Naive thymus-derived CD4-positive, alpha-beta T cell (primary cell): Measurements from ENCODE around the gene POU2AF3. TPM values are rescaled to one million over a fixed set of nuclear protein-coding genes. Genes with fewer than 3 reads are reported as not detected.

Experiments used
- ATAC-seq: fragments of 150-1000 bp; cut with Tn5 transposase; 2 replicates; pipeline ENCODE4 v1.10.0; 2021; ENCODE audit warnings: mild to moderate bottlenecking, moderate library complexity
- CTCF ChIA-PET: fragments of 350-600 bp; sonication (Branson Sonifier 250); formaldehyde crosslinking; loops from one replicate; lab custom pipeline; 2021; ENCODE audit warnings: antibody characterized with exemption; lab: Charles Lee
- POLR2A ChIA-PET: fragments of 350-600 bp; sonication (Branson Sonifier 250); formaldehyde crosslinking; loops from one replicate; lab custom pipeline; 2021; ENCODE audit warnings: antibody characterized with exemption, inconsistent platforms; lab: Charles Lee
- DNase-seq, 9 donors: peaks; one replicate each; pipeline versions ENCODE4 v3.0.0 to v3.0.0-alpha.2; 2020 to 2022; ENCODE audit warnings: mixed read lengths in 1 of 9
- H3K27ac ChIP-seq: one replicate; pipeline ENCODE4 v1.7.0; 2013; ENCODE audit warnings: mild to moderate bottlenecking, low read depth, low read length, moderate library complexity
- H3K27me3 ChIP-seq, 2 donors: one replicate each; pipeline ENCODE4 v1.7.0; 2013; ENCODE audit warnings: low read length in 2 of 2, mild to moderate bottlenecking in 2 of 2, moderate library complexity in 2 of 2; ENCODE audit not compliant: control insufficient read depth in 2 of 2, insufficient read depth in 2 of 2
- H3K36me3 ChIP-seq, 3 experiments: 1 replicate in 2 of 3; 2 replicates in 1 of 3; pipeline ENCODE4 v1.7.0; 2013; ENCODE audit warnings: low read length in 3 of 3, mild to moderate bottlenecking in 3 of 3, moderate library complexity in 1 of 3; ENCODE audit not compliant: insufficient read depth in 3 of 3, control insufficient read depth in 2 of 3
- H3K4me1 ChIP-seq, 2 donors: one replicate each; pipeline ENCODE4 v1.7.0; 2013; ENCODE audit warnings: low read length in 2 of 2, mild to moderate bottlenecking in 2 of 2, moderate library complexity in 1 of 2; ENCODE audit not compliant: control insufficient read depth in 2 of 2, insufficient read depth in 2 of 2
- H3K4me3 ChIP-seq: 2 replicates; pipeline ENCODE4 v1.7.0; 2013; ENCODE audit warnings: mild to moderate bottlenecking, low read length
- H3K9me3 ChIP-seq, 3 experiments: 1 replicate in 2 of 3; 2 replicates in 1 of 3; pipeline ENCODE4 v1.7.0; 2013; ENCODE audit warnings: low read length in 3 of 3; ENCODE audit not compliant: control insufficient read depth in 2 of 3
- H3K27ac Mint-ChIP-seq, 9 donors: one replicate each; pipeline ENCODE4 v1.8.0; 2020 to 2022; ENCODE audit warnings: mixed read lengths in 9 of 9, mild to moderate bottlenecking in 8 of 9, moderate library complexity in 5 of 9, inconsistent platforms in 2 of 9
- H3K27me3 Mint-ChIP-seq, 5 donors: one replicate each; pipeline ENCODE4 v1.8.0; 2021 to 2022; ENCODE audit warnings: mixed read lengths in 5 of 5, mild to moderate bottlenecking in 1 of 5
- H3K36me3 Mint-ChIP-seq, 5 donors: one replicate each; pipeline ENCODE4 v1.8.0; 2020 to 2022; ENCODE audit warnings: mixed read lengths in 5 of 5, mild to moderate bottlenecking in 3 of 5, inconsistent platforms in 1 of 5
- H3K4me1 Mint-ChIP-seq, 7 donors: one replicate each; pipeline ENCODE4 v1.8.0; 2020 to 2022; ENCODE audit warnings: mixed read lengths in 7 of 7, mild to moderate bottlenecking in 3 of 7, inconsistent platforms in 1 of 7
- H3K4me3 Mint-ChIP-seq, 10 donors: one replicate each; pipeline ENCODE4 v1.8.0; 2020 to 2022; ENCODE audit warnings: mild to moderate bottlenecking in 10 of 10, mixed read lengths in 10 of 10, moderate library complexity in 6 of 10, inconsistent platforms in 2 of 10
- H3K9me3 Mint-ChIP-seq, 11 donors: one replicate each; pipeline ENCODE4 v1.8.0; 2020 to 2022; ENCODE audit warnings: mixed read lengths in 11 of 11, mild to moderate bottlenecking in 4 of 11, inconsistent platforms in 1 of 11, moderate library complexity in 1 of 11
- intact Hi-C, 2 donors: fragments of 100-400 bp; cut with micrococcal nuclease; formaldehyde crosslinking; loops; one replicate each; pipeline ENCODE4 v1.15.1; 2023
- polyA plus RNA-seq, 2 donors: library from polyadenylated mRNA; unstranded; fragments of 300-500 nt; fragmentation: Illumina TruSeq; gene quantifications; one replicate each; pipeline ENCODE4 v1.2.3, GENCODE V29; 2021
- total RNA-seq, 6 experiments: library from RNA in 5 of 6; stranded (reverse) in 5 of 6; gene quantifications; 1 replicate in 5 of 6; 2 replicates in 1 of 6; pipeline ENCODE4 v1.2.3 and lab custom pipeline; 2021 to 2026

Gene POU2AF3, protein sequence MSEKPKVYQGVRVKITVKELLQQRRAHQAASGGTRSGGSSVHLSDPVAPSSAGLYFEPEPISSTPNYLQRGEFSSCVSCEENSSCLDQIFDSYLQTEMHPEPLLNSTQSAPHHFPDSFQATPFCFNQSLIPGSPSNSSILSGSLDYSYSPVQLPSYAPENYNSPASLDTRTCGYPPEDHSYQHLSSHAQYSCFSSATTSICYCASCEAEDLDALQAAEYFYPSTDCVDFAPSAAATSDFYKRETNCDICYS
- not detected for total RNA-seq
- polyA plus RNA-seq: not detected
- total RNA-seq (lab: John Stamatoyannopoulos, UW): not detected

DNA sequence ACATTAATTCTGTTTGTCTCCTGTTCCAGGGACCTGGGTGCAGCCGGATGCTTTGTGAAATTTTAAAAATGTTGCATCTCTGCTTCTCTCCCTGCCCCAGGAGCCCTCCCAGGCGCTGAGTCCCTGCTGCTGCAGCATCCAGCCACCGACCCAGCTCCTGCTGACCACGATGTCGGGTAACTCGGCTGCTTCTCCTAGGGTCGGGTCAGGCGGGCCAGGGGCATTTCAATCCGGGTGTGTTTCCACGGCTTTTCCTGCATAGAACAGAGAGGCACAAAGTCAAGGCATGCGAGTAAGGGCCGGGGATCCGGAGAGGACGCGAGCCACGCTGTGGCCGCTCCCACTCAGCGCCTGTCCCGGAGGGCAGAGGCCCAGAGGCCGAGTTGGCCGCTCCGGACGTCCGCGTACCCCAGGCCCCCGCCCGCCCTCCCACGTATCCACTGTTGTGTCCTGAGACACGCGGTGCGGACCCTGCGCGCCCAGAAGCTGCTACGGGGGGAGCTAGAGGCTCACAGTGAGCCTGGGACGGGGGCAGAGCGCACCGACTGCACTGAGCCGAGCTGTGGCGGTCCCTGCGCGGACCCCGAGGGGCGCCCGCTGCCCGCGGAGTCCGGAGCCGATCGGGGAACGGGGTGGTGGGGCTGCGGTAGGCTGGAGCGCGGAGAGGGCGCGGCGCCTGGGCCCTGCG, at the start of gene POU2AF3:
POU2AF3 (plus strand) TSS at position 134 of the 688 bp plus-strand sequence; CDS start at position 170, 36 bp downstream.
- no peaks in the 10 kb centered on the region for H3K36me3 ChIP-seq
- H3K4me3 ChIP-seq: no peak within 1 kb of the TSS
- ATAC-seq (no peak), DNase-seq (no peak)
- intact Hi-C loops: no loop called here
- Mint-ChIP-seq H3K4me3 (peak within 1 kb of the TSS in 8 of 10 donors; percentile 9 to 66 (median 50)), H3K27ac (no peak within 1 kb of the TSS), H3K27me3 (peaks cover 36 to 60% (median 45%) of the 10 kb centered on the region in 5 donors), H3K9me3 (peaks cover 0 to 3% (median 0%) of the 10 kb centered on the region in 11 donors), H3K4me1 (peaks cover 0 to 8% (median 5%) of the 10 kb centered on the region in 7 donors), H3K36me3 (no peaks in the 10 kb centered on the region)
- H3K27me3 ChIP-seq: no peaks in the 10 kb centered on the region
- ChIA-PET CTCF (no interaction called here), POLR2A (no interaction called here)
- H3K4me1 ChIP-seq: no peaks in the 10 kb centered on the region
- no peak within 1 kb of the TSS for H3K27ac ChIP-seq
- no peaks in the 10 kb centered on the region for H3K9me3 ChIP-seq

DNA sequence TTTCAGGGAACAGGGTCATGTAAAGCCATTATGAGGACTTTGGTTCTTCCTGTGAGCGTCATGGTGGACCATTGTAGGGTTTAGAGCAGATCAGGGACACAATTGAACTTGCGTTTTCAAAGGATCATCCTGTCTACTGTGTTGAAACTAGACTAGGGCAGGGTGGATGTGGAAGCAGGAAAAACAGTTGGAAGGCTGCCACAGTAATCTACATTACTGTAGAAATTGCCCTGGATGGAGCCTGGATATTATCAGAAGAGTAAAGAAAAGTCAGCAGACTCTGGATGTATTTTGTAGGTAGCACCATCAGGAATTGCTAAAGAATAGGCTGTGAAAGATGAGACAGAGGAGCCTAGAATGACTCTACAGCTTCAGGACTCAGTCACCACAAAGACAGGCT, 47.4 kb upstream of the POU2AF3 start:
- intact Hi-C loops: no loop called here

DNA sequence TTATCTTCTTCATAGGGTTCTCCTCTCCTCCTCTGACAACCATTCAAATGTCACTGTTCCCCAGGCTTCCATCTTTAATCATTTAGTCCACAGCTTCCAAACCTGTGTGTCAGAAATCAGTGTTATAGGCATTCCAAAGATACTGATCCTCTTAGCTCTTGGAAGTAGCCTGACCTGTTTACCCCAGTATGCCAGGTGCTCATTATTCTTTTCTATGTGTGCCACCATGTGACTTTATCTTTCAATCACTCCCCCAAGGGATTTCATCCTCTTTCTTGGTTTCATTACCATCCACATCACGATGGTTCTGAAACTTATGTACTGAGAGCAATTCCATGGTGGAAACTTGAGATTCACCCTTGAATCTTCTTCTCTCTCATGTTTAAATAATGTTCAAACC, 45.2 kb upstream of the POU2AF3 start:
- no peaks in the 10 kb centered on the region for H3K27me3 ChIP-seq
- H3K36me3 ChIP-seq: no peaks in the 10 kb centered on the region
- H3K4me1 Mint-ChIP-seq: no peaks in the 10 kb centered on the region
- intact Hi-C loops: no loop called here
- H3K36me3 Mint-ChIP-seq: no peaks in the 10 kb centered on the region
- DNase-seq (no peak), ATAC-seq (no peak)
- peaks cover 12 to 22% (median 21%) of the 10 kb centered on the region in 5 donors for H3K27me3 Mint-ChIP-seq
- POLR2A ChIA-PET: no interaction called here
- no peak overlapping the region for H3K4me3 Mint-ChIP-seq
- no peaks in the 10 kb centered on the region for H3K4me1 ChIP-seq
- no peak overlapping the region for H3K27ac ChIP-seq
- no peaks in the 10 kb centered on the region for H3K9me3 ChIP-seq
- H3K4me3 ChIP-seq: no peak overlapping the region
- H3K9me3 Mint-ChIP-seq: no peaks in the 10 kb centered on the region
- no peak overlapping the region for H3K27ac Mint-ChIP-seq
- CTCF ChIA-PET: interaction anchor here (0.9 kb wide), 1 partner anchor 193 kb away, joined by 3 read pairs; no protein-coding TSS in a partner anchor

More for the DNA sequence above, 47.4 kb upstream of the POU2AF3 start:
- no peaks in the 10 kb centered on the region for H3K4me1 Mint-ChIP-seq
- POLR2A ChIA-PET: no interaction called here
- no peak overlapping the region for H3K27ac Mint-ChIP-seq
- no peaks in the 10 kb centered on the region for H3K9me3 ChIP-seq
- H3K4me1 ChIP-seq: no peaks in the 10 kb centered on the region
- H3K36me3 ChIP-seq: no peaks in the 10 kb centered on the region
- no peak overlapping the region for H3K4me3 ChIP-seq
- H3K4me3 Mint-ChIP-seq: no peak overlapping the region
- H3K36me3 Mint-ChIP-seq: no peaks in the 10 kb centered on the region
- H3K9me3 Mint-ChIP-seq: no peaks in the 10 kb centered on the region
- peaks cover 11 to 30% (median 22%) of the 10 kb centered on the region in 5 donors for H3K27me3 Mint-ChIP-seq
- no peaks in the 10 kb centered on the region for H3K27me3 ChIP-seq
- CTCF ChIA-PET: no interaction called here
- DNase-seq (no peak), ATAC-seq (no peak)
- no peak overlapping the region for H3K27ac ChIP-seq

DNA sequence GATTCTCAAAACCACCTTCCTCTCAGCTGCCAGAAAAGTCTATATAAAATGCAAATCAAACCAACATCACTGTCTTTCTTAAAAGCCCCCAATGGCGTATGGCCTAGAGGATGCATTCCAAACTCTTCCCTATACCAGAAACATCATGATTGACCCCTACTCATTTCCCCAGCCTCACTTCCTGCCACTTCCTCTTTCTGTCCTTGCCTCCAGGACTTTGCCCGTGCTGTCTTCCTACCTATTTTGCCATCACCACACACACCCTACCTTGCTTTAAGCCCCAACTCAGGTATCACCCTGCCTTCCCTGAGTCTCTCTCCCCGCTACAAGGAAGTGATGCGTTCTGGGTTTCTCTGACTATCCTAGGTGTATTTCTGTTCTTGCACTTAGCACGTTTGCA, 44.7 kb upstream of the POU2AF3 start:
- no peaks in the 10 kb centered on the region for H3K9me3 Mint-ChIP-seq
- peaks cover 12 to 21% (median 20%) of the 10 kb centered on the region in 5 donors for H3K27me3 Mint-ChIP-seq
- no peaks in the 10 kb centered on the region for H3K36me3 ChIP-seq
- no peak for DNase-seq
- no peak for ATAC-seq
- no peak overlapping the region for H3K4me3 Mint-ChIP-seq
- no peak overlapping the region for H3K27ac ChIP-seq
- CTCF ChIA-PET: interaction anchor here (0.9 kb wide), 1 partner anchor 193 kb away, joined by 3 read pairs; no protein-coding TSS in a partner anchor
- intact Hi-C loops: no loop called here
- H3K36me3 Mint-ChIP-seq: no peaks in the 10 kb centered on the region
- no peaks in the 10 kb centered on the region for H3K4me1 ChIP-seq
- no peaks in the 10 kb centered on the region for H3K27me3 ChIP-seq
- H3K27ac Mint-ChIP-seq: no peak overlapping the region
- POLR2A ChIA-PET: no interaction called here
- no peaks in the 10 kb centered on the region for H3K9me3 ChIP-seq
- no peaks in the 10 kb centered on the region for H3K4me1 Mint-ChIP-seq
- H3K4me3 ChIP-seq: no peak overlapping the region

DNA sequence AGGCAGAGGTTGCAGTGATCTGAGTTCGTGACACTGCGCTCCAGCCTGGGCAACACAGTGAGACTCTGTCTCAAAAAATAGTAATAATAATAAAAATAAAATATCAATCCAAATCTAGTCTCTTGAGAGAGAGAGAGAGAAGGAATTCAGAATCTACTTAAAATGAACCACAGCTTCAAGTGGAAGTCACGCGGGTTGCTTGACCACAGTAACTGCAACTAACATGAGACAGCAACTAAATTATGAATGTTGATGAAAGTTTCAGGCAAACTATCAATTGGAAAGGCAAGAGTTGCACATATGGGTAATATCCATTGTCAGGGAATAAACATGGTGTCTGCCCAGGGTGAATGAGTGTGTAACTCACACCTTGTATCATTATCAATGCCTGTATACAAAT, 40.3 kb upstream of the POU2AF3 start:
- H3K4me1 ChIP-seq: no peaks in the 10 kb centered on the region
- H3K36me3 ChIP-seq: no peaks in the 10 kb centered on the region
- Mint-ChIP-seq H3K9me3 (no peaks in the 10 kb centered on the region), H3K27me3 (peaks cover 26 to 34% (median 31%) of the 10 kb centered on the region in 5 donors), H3K4me3 (no peak overlapping the region), H3K4me1 (no peaks in the 10 kb centered on the region), H3K36me3 (no peaks in the 10 kb centered on the region), H3K27ac (no peak overlapping the region)
- ATAC-seq: no peak
- no peak overlapping the region for H3K4me3 ChIP-seq
- H3K27ac ChIP-seq: no peak overlapping the region
- ChIA-PET POLR2A (no interaction called here), CTCF (no interaction called here)
- no peaks in the 10 kb centered on the region for H3K27me3 ChIP-seq
- DNase-seq: no peak
- intact Hi-C loops: no loop called here
- H3K9me3 ChIP-seq: no peaks in the 10 kb centered on the region

DNA sequence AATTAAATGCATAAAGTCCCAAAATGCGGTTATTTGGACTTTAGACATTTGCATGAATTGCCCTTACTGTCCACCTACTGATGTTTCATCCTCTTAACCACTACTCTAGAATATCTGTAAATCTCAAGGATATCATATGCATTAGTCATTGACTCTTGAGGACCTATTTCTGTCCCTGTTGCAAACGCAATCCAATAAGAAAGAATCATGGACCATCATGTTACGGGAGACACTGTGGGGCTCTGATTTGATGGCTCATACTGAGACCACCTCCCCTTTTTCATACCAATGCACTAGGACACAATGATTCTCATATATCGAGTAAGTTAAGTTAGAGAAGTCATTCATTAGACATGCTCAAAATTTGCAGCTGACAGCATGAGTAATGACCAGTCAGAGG, 38.5 kb upstream of the POU2AF3 start:
- H3K4me1 Mint-ChIP-seq: peaks cover 0 to 2% (median 0%) of the 10 kb centered on the region in 7 donors
- POLR2A ChIA-PET: no interaction called here
- DNase-seq (no peak), ATAC-seq (no peak)
- no peak overlapping the region for H3K27ac Mint-ChIP-seq
- no peaks in the 10 kb centered on the region for H3K27me3 ChIP-seq
- H3K4me3 ChIP-seq: no peak overlapping the region
- no peaks in the 10 kb centered on the region for H3K9me3 ChIP-seq
- H3K4me1 ChIP-seq: no peaks in the 10 kb centered on the region
- CTCF ChIA-PET: no interaction called here
- no peaks in the 10 kb centered on the region for H3K9me3 Mint-ChIP-seq
- no peak overlapping the region for H3K27ac ChIP-seq
- intact Hi-C loops: no loop called here
- H3K36me3 ChIP-seq: no peaks in the 10 kb centered on the region
- peaks cover 27 to 42% (median 34%) of the 10 kb centered on the region in 5 donors for H3K27me3 Mint-ChIP-seq
- no peak overlapping the region for H3K4me3 Mint-ChIP-seq
- no peaks in the 10 kb centered on the region for H3K36me3 Mint-ChIP-seq
